ENCODE measurements around the gene ARMC5.

DNA sequence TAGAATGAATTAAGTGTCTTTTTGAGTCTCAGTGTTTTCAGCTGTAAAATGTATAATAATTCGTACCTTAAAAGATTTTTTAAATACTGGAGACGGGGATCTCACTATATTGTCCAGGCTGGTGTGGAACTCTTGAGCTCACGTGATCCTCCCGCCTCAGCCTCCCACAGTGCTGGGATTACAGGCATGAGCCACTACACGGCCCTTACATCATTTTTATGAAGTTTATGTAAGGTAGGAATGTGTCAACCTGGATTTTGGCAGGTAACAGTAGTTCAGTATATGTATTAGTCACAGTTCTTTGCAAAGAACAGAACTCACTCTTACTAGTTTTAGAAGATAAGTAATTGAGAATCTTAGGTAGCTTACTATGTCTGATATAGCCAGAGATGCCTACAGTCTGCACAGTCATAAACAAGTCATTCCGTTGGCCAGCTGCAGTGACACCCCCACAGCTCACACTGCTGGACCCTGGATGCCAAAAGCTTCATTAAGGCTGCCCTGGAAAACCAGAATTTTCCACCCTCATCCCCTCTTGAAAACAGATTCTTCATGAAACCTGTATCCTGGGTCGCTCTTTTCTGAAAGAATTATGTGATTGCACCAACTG lies 30.6 kb upstream of the ARMC5 start:
- TF ChIP-seq, protein P1, sequence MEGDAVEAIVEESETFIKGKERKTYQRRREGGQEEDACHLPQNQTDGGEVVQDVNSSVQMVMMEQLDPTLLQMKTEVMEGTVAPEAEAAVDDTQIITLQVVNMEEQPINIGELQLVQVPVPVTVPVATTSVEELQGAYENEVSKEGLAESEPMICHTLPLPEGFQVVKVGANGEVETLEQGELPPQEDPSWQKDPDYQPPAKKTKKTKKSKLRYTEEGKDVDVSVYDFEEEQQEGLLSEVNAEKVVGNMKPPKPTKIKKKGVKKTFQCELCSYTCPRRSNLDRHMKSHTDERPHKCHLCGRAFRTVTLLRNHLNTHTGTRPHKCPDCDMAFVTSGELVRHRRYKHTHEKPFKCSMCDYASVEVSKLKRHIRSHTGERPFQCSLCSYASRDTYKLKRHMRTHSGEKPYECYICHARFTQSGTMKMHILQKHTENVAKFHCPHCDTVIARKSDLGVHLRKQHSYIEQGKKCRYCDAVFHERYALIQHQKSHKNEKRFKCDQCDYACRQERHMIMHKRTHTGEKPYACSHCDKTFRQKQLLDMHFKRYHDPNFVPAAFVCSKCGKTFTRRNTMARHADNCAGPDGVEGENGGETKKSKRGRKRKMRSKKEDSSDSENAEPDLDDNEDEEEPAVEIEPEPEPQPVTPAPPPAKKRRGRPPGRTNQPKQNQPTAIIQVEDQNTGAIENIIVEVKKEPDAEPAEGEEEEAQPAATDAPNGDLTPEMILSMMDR (IDR thresholded peaks at IDR 0.05) = no peak
- TF ChIP-seq POLR2A (IDR thresholded peaks at IDR 0.05; ENCODE audit: low read depth) = no peak
- no peak for TF ChIP-seq EP300 (IDR thresholded peaks at IDR 0.05)

Measured in esophagus muscularis mucosa (tissue), 4 donors.